HepG2 (cell line): ENCODE measurements around the gene LANCL2. TPM values are rescaled to one million over a fixed set of nuclear protein-coding genes. Genes with fewer than 3 reads are reported as not detected.

Experiments
- ATAC-seq: fragments of 200-7000 bp; cut with Tn5 transposase; 3 replicates; pipeline ENCODE4 v1.9.1; 2020; ENCODE audit warnings: mild to moderate bottlenecking, moderate library complexity
- BruUV-seq: library from RNA; stranded (reverse); fragments of 400-500 nt; replicated peaks from 2 replicates; lab custom pipeline; 2021; lab: Mats Ljungman, UMichigan
- CTCF ChIA-PET: fragments of 300-600 bp; formaldehyde crosslinking; extraction: SDS; loops from one replicate; lab custom pipeline; 2021; ENCODE audit warnings: low total read pairs, inconsistent platforms, low intra/inter-chr PET ratio; lab: Yijun Ruan, JAX
- POLR2A ChIA-PET: fragments of 350-600 bp; sonication (Branson Sonifier 250); formaldehyde crosslinking; loops from one replicate; lab custom pipeline; 2020; ENCODE audit warnings: antibody characterized with exemption, inconsistent platforms; lab: Yijun Ruan, JAX
- DNase-seq: peaks from one replicate; pipeline ENCODE4 v3.0.0-alpha.2; 2015; ENCODE audit warnings: low spot score
- FAIRE-seq: peaks from 3 replicates; lab custom pipeline; 2011; peaks lifted over from hg19 to GRCh38; lab: Jason Lieb, UNC
- H2AFZ ChIP-seq: one replicate; pipeline ENCODE4 v1.6.1; 2011; ENCODE audit warnings: low read length, inconsistent platforms
- H3K27ac ChIP-seq: fragments of 300-600 bp; 3 replicates; pipeline ENCODE4 v1.8.0; 2011; ENCODE audit warnings: mixed run types, mild to moderate bottlenecking, mixed read lengths, low read length, inconsistent platforms; ENCODE audit not compliant: insufficient read depth; ENCODE audit errors: extremely low read length
- H3K27me3 ChIP-seq, 2 experiments: fragments of 200-600 bp in 1 of 2; 2 replicates in 1 of 2; 3 replicates in 1 of 2; pipeline versions ENCODE4 v1.6.0 to v1.8.0; 2011; ENCODE audit warnings: low read length in 2 of 2, mild to moderate bottlenecking in 2 of 2, moderate library complexity in 2 of 2, inconsistent platforms in 1 of 2; ENCODE audit not compliant: insufficient read depth in 2 of 2, control insufficient read depth in 1 of 2
- H3K36me3 ChIP-seq, 2 experiments: fragments of 200-600 bp in 1 of 2; replicated peaks in 1 of 2; 2 replicates in 1 of 2; 3 replicates in 1 of 2; pipeline versions ENCODE4 v1.5.1 to v1.8.0; 2011; ENCODE audit warnings: low read length in 2 of 2, inconsistent platforms in 1 of 2; ENCODE audit not compliant: insufficient read depth in 2 of 2, control insufficient read depth in 1 of 2
- H3K4me1 ChIP-seq: 2 replicates; pipeline ENCODE4 v1.5.1; 2012; ENCODE audit warnings: low read length, inconsistent platforms; ENCODE audit not compliant: insufficient read depth
- H3K4me2 ChIP-seq: 2 replicates; pipeline ENCODE4 v1.6.0; 2011; ENCODE audit warnings: low read depth, low read length, inconsistent platforms
- H3K4me3 ChIP-seq, 3 experiments: fragments of 200-600 bp in 1 of 3; sonication (generic), shearing (Covaris generic) in 1 of 3; replicated peaks in 1 of 3; 2 replicates each; pipeline ENCODE4 v1.5.1; 2011 to 2016; ENCODE audit warnings: low read length in 3 of 3, inconsistent platforms in 2 of 3, low read depth in 2 of 3, mild to moderate bottlenecking in 2 of 3, control low read depth in 1 of 3, mixed read lengths in 1 of 3; ENCODE audit not compliant: insufficient read depth in 1 of 3
- H3K79me2 ChIP-seq: one replicate; pipeline ENCODE4 v1.6.1; 2011; ENCODE audit warnings: low read length, inconsistent platforms; ENCODE audit not compliant: insufficient read depth
- H3K9ac ChIP-seq: 2 replicates; pipeline ENCODE4 v1.6.0; 2011; ENCODE audit warnings: mild to moderate bottlenecking, low read depth, low read length, inconsistent platforms; ENCODE audit not compliant: insufficient read depth
- H3K9me3 ChIP-seq: 2 replicates; pipeline ENCODE4 v1.5.1; 2012; ENCODE audit warnings: mild to moderate bottlenecking, low read length
- H4K20me1 ChIP-seq: 2 replicates; pipeline ENCODE4 v1.6.0; 2011; ENCODE audit warnings: inconsistent platforms, mild to moderate bottlenecking, low read length, moderate library complexity; ENCODE audit not compliant: insufficient read depth
- GMEB1 ChIP-seq: sonication (generic); formaldehyde crosslinking; IDR thresholded peaks from 2 replicates; pipeline ENCODE4 v1.5.1; 2020; ENCODE audit warnings: missing genetic modification reagents, mild to moderate bottlenecking, borderline replicate concordance
- HDAC1 ChIP-seq: sonication (generic); formaldehyde crosslinking; IDR thresholded peaks from 2 replicates; pipeline ENCODE4 v1.5.1; 2020; ENCODE audit warnings: mild to moderate bottlenecking, missing genetic modification reagents
- IRF2 ChIP-seq: IDR thresholded peaks from 2 replicates; pipeline ENCODE4 v1.6.1; 2018; ENCODE audit warnings: missing genetic modification reagents, missing compliant biosample characterization
- KAT8 ChIP-seq: IDR thresholded peaks from 2 replicates; pipeline ENCODE4 v1.6.1; 2016; ENCODE audit warnings: missing genetic modification reagents, missing compliant biosample characterization
- KDM1A ChIP-seq: IDR thresholded peaks from 2 replicates; pipeline ENCODE4 v1.6.1; 2016; ENCODE audit warnings: missing compliant biosample characterization
- MLXIP ChIP-seq: sonication (generic); formaldehyde crosslinking; IDR thresholded peaks from 2 replicates; pipeline ENCODE4 v1.9.0; 2021; ENCODE audit warnings: missing genetic modification reagents, borderline replicate concordance
- ZBED4 ChIP-seq: sonication (generic); formaldehyde crosslinking; IDR thresholded peaks from 2 replicates; pipeline ENCODE4 v1.4.0; 2020; ENCODE audit warnings: missing genetic modification reagents, borderline replicate concordance
- ZBTB42 ChIP-seq: sonication (generic); formaldehyde crosslinking; IDR thresholded peaks from 2 replicates; pipeline ENCODE4 v1.5.0; 2020; ENCODE audit warnings: mild to moderate bottlenecking, missing genetic modification reagents
- ZNF20 ChIP-seq: sonication (generic); formaldehyde crosslinking; IDR thresholded peaks from 2 replicates; pipeline ENCODE4 v1.4.0; 2020; ENCODE audit warnings: mild to moderate bottlenecking, moderate library complexity, missing genetic modification reagents
- ZNF3 ChIP-seq: IDR thresholded peaks from 2 replicates; pipeline ENCODE4 v1.7.0; 2017; ENCODE audit warnings: inconsistent platforms
- ZNF720 ChIP-seq: sonication (generic); formaldehyde crosslinking; IDR thresholded peaks from 2 replicates; pipeline ENCODE4 v1.4.0; 2020; ENCODE audit warnings: missing genetic modification reagents
- ZNF770 ChIP-seq: sonication (generic); formaldehyde crosslinking; IDR thresholded peaks from 2 replicates; pipeline ENCODE4 v1.5.0; 2020; ENCODE audit warnings: mild to moderate bottlenecking, missing genetic modification reagents
- whole genome bisulfite sequencing: methylation state at CpG from one replicate; pipeline ENCODE4 v1.1.6; 2017; ENCODE audit warnings: low lambda C conversion rate; 5-methylcytosine and 5-hydroxymethylcytosine counted together
- in situ Hi-C: cut with HindIII; loops from 2 replicates; pipeline ENCODE4 v1.10.0; 2017; ENCODE audit warnings: low pct_unique_long_range_greater_than_20kb; ENCODE audit not compliant: extremely low pct_ligation_motif_present
- intact Hi-C: fragments of 100-400 bp; cut with micrococcal nuclease; formaldehyde crosslinking; loops from one replicate; pipeline ENCODE4 v1.10.0; 2022; ENCODE audit not compliant: unreplicated experiment
- polyA plus RNA-seq, 8 experiments: library from polyadenylated mRNA; depleted of rRNA in 3 of 8; stranded (reverse) in 7 of 8; unstranded in 1 of 8; fragments of >200 nt; fragmentation: Illumina TruSeq in 4 of 8; extraction: Trizol in 4 of 8; gene quantifications; 2 replicates each; pipeline versions ENCODE4 v1.2.1 to v1.2.3, GENCODE V29; 2011 to 2016; ENCODE audit warnings: low read depth in 4 of 8, missing spikeins in 1 of 8, mixed read lengths in 1 of 8; ENCODE audit not compliant: insufficient read depth in 1 of 8
- total RNA-seq, 5 experiments: library from RNA; depleted of rRNA; stranded (reverse); fragments of >200 nt; fragmentation: Illumina TruSeq; extraction: Trizol; gene quantifications; 2 replicates each; pipeline ENCODE4 v1.2.3, GENCODE V29; 2016; ENCODE audit warnings: low read depth in 1 of 5

Gene LANCL2
- total and polyA plus RNA-seq, 2 of the 13 experiments (the other 11 are each of a cell fraction or from before 2014, with no cell fraction given), result 10.0 to 13.8 TPM

- H4K20me1 ChIP-seq, result no peaks in the 10 kb centered on the region
- TF ChIP-seq ZNF720 (CRISPR knock-in tag) (no peak), ZNF770 (CRISPR knock-in tag) (no peak), KAT8 (CRISPR knock-in tag) (no peak), ZNF3 (no peak), ZBED4 (CRISPR knock-in tag) (no peak), KDM1A (no peak), ZNF20 (CRISPR knock-in tag) (no peak), HDAC1 (CRISPR knock-in tag) (no peak), ZBTB42 (CRISPR knock-in tag) (no peak), MLXIP (CRISPR knock-in tag) (no peak), IRF2 (CRISPR knock-in tag) (no peak), GMEB1 (CRISPR knock-in tag) (no peak)
These were observed 112.0 kb downstream of the LANCL2 start for GRCh38 chr7:55476852-55477780.

More at GRCh38 chr7:55476852-55477780, 112.0 kb downstream of the LANCL2 start:
- Histone ChIP-seq H3K27me3 (no peaks in the 10 kb centered on the region), H3K79me2 (no peaks in the 10 kb centered on the region), H2AFZ (no peak overlapping the region), H3K36me3 (peaks cover 5 to 20% of the 10 kb centered on the region in 2 experiments; a peak in 3 of 5 replicates), H3K4me3 (no peak overlapping the region), H3K4me1 (no peaks in the 10 kb centered on the region), H3K9me3 (no peaks in the 10 kb centered on the region), H3K27ac (no peak overlapping the region), H3K9ac (no peak overlapping the region), H3K4me2 (no peak overlapping the region)
- WGBS, result 97% methylated on average over 14 of the region's 19 CpGs
- CTCF ChIA-PET, result no interaction called here
- POLR2A ChIA-PET, result no interaction called here
- FAIRE-seq, result no peak
- DNase-seq, result no peak
- ATAC-seq, result no peak
- in situ Hi-C loops, result no loop called here
- intact Hi-C loops, result no loop called here
- BruUV-seq, result no TSS peak
